K562 (cell line): ENCODE results near the gene AJM1. TPM values are rescaled to one million over a fixed set of nuclear protein-coding genes. Genes with fewer than 3 reads are reported as not detected.
A peak's percentile ranks its signal among the peaks of the same experiment; 100 is the strongest.

Experiments used
- ATAC-seq: fragments of 200-7000 bp; cut with Tn5 transposase; 3 replicates; pipeline ENCODE4 v1.9.1; 2020; ENCODE audit warnings: moderate library complexity
- BruUV-seq: library from RNA; stranded (reverse); fragments of 400-500 nt; replicated peaks from 2 replicates; lab custom pipeline; 2021; lab: Mats Ljungman, UMichigan
- CTCF ChIA-PET: fragments of 300-600 bp; formaldehyde crosslinking; extraction: SDS; loops from one replicate; lab custom pipeline; 2021; ENCODE audit warnings: low intra/inter-chr PET ratio; lab: Yijun Ruan, JAX
- POLR2A ChIA-PET: fragments of 300-600, 350-650 bp; sonication (Branson Sonifier 250); formaldehyde crosslinking; extraction: SDS; loops from one replicate; lab custom pipeline; 2021; ENCODE audit warnings: antibody characterized with exemption, inconsistent platforms; lab: Yijun Ruan, JAX
- DNase-seq, 4 experiments: peaks; one replicate each; pipeline versions ENCODE4 v3.0.0 to v3.0.0-alpha.2; 2011 to 2018; ENCODE audit warnings: low spot score in 3 of 4, mixed read lengths in 3 of 4; ENCODE audit errors: extremely low read depth in 1 of 4
- FAIRE-seq: peaks from 2 replicates; lab custom pipeline; 2011; peaks lifted over from hg19 to GRCh38; lab: Jason Lieb, UNC
- H2AFZ ChIP-seq: 2 replicates; pipeline ENCODE4 v1.6.0; 2011; ENCODE audit warnings: low read depth, low read length, control low read depth, inconsistent platforms
- H3K27ac ChIP-seq: fragments of 200-600 bp; 3 replicates; pipeline ENCODE4 v1.8.0; 2011; ENCODE audit warnings: low read depth, mild to moderate bottlenecking, control low read depth, inconsistent platforms, low read length, moderate library complexity, mixed read lengths; ENCODE audit errors: extremely low read depth
- H3K27me3 ChIP-seq, 2 experiments: fragments of 300-600 bp in 1 of 2; 2 replicates in 1 of 2; 3 replicates in 1 of 2; pipeline versions ENCODE4 v1.6.0 to v1.8.0; 2011; ENCODE audit warnings: inconsistent platforms in 2 of 2, low read length in 2 of 2, mild to moderate bottlenecking in 1 of 2, mixed read lengths in 1 of 2, moderate library complexity in 1 of 2; ENCODE audit not compliant: control insufficient read depth in 2 of 2, insufficient read depth in 2 of 2
- H3K36me3 ChIP-seq: fragments of 300-600 bp; 3 replicates; pipeline ENCODE4 v1.8.0; 2011; ENCODE audit warnings: mild to moderate bottlenecking, low read length, inconsistent platforms; ENCODE audit not compliant: control insufficient read depth, insufficient read depth
- H3K4me1 ChIP-seq, 2 experiments: fragments of 200-600 bp in 1 of 2; replicated peaks in 1 of 2; 2 replicates in 1 of 2; 3 replicates in 1 of 2; pipeline versions ENCODE4 v1.5.1 to v1.8.0; 2011; ENCODE audit warnings: inconsistent platforms in 2 of 2, low read length in 2 of 2, mild to moderate bottlenecking in 1 of 2, mixed read lengths in 1 of 2, moderate library complexity in 1 of 2; ENCODE audit not compliant: control insufficient read depth in 2 of 2, insufficient read depth in 2 of 2
- H3K4me2 ChIP-seq: 2 replicates; pipeline ENCODE4 v1.6.1; 2011; ENCODE audit warnings: low read length, control low read depth, inconsistent platforms, mixed read lengths; ENCODE audit not compliant: insufficient read depth
- H3K4me3 ChIP-seq: fragments of 200-600 bp; sonication (generic), shearing (Covaris generic); 2 replicates; pipeline ENCODE4 v1.5.1; 2016; ENCODE audit warnings: control low read depth, inconsistent platforms
- H3K79me2 ChIP-seq: fragments of 200-600 bp; 3 replicates; pipeline ENCODE4 v1.8.0; 2011; ENCODE audit warnings: low read length, inconsistent platforms; ENCODE audit not compliant: control insufficient read depth, insufficient read depth
- H3K9ac ChIP-seq, 2 experiments: 2 replicates each; pipeline versions ENCODE4 v1.6.0 to v1.6.1; 2011; ENCODE audit warnings: low read depth in 2 of 2, low read length in 2 of 2, control low read depth in 1 of 2, inconsistent platforms in 1 of 2, mild to moderate bottlenecking in 1 of 2, mixed read lengths in 1 of 2; ENCODE audit not compliant: insufficient read depth in 1 of 2
- H3K9me1 ChIP-seq: one replicate; pipeline ENCODE4 v1.6.0; 2011; ENCODE audit warnings: inconsistent platforms, mild to moderate bottlenecking, low read length, moderate library complexity; ENCODE audit not compliant: control insufficient read depth, insufficient read depth
- H3K9me3 ChIP-seq: replicated peaks from 2 replicates; pipeline ENCODE4 v1.5.1; 2011; ENCODE audit warnings: low read depth, low read length, inconsistent platforms; ENCODE audit not compliant: control insufficient read depth, insufficient read depth
- H4K20me1 ChIP-seq: replicated peaks from 2 replicates; pipeline ENCODE4 v1.6.1; 2011; ENCODE audit warnings: low read length, inconsistent platforms, mixed read lengths; ENCODE audit not compliant: control insufficient read depth, insufficient read depth
- HES1 ChIP-seq: fragments of 450-650 bp; IDR thresholded peaks from 2 replicates; pipeline ENCODE4 v1.6.1; 2016; ENCODE audit warnings: low read depth, mild to moderate bottlenecking, moderate library complexity
- HEY1 ChIP-seq: fragments of 250-450 bp; sonication (Bioruptor Pico); IDR thresholded peaks from 2 replicates; pipeline ENCODE4 v1.5.0; 2020; ENCODE audit warnings: mild to moderate bottlenecking, moderate library complexity, borderline replicate concordance
- JUNB ChIP-seq: fragments of 450-650 bp; formaldehyde crosslinking; conservative IDR thresholded peaks from 2 replicates; pipeline ENCODE4 v1.4.0; 2020; ENCODE audit warnings: mild to moderate bottlenecking
- KDM4B ChIP-seq, 2 experiments: fragments of 450-650 bp in 1 of 2; sonication (generic) in 1 of 2; IDR thresholded peaks; 2 replicates each; pipeline ENCODE4 v1.6.1; 2016 to 2017; ENCODE audit warnings: borderline replicate concordance in 2 of 2, antibody characterized with exemption in 1 of 2, low read depth in 1 of 2, mild to moderate bottlenecking in 1 of 2
- LCOR ChIP-seq: sonication (generic); formaldehyde crosslinking; IDR thresholded peaks from 2 replicates; pipeline ENCODE4 v1.8.0; 2022; ENCODE audit warnings: mild to moderate bottlenecking, missing genetic modification reagents
- MAZ ChIP-seq, 2 experiments: fragments of 450-650 bp in 1 of 2; sonication (generic) in 1 of 2; formaldehyde crosslinking; IDR thresholded peaks in 1 of 2; conservative IDR thresholded peaks in 1 of 2; 2 replicates each; pipeline versions ENCODE4 v1.4.0 to v1.5.0; 2020; ENCODE audit warnings: mild to moderate bottlenecking in 1 of 2, missing genetic modification reagents in 1 of 2
- MLX ChIP-seq, 2 experiments: fragments of 450-650 bp in 1 of 2; sonication (generic) in 1 of 2; formaldehyde crosslinking; conservative IDR thresholded peaks; 2 replicates each; pipeline versions ENCODE4 v1.4.0 to v1.8.1; 2020 to 2022; ENCODE audit warnings: mild to moderate bottlenecking in 1 of 2, missing genetic modification reagents in 1 of 2
- RAD21 ChIP-seq, 2 experiments: fragments of 250-450 bp in 1 of 2; fragments of 450-650 bp in 1 of 2; sonication (Bioruptor Pico) in 1 of 2; formaldehyde crosslinking in 1 of 2; IDR thresholded peaks in 1 of 2; conservative IDR thresholded peaks in 1 of 2; 2 replicates each; pipeline versions ENCODE4 v1.4.0 to v1.8.0; 2020 to 2022; ENCODE audit warnings: mild to moderate bottlenecking in 2 of 2, moderate library complexity in 1 of 2
- THAP7 ChIP-seq: fragments of 250-450 bp; sonication (Bioruptor Pico); IDR thresholded peaks from 2 replicates; pipeline ENCODE4 v1.5.0; 2021
- TSC22D4 ChIP-seq: fragments of 450-650 bp; IDR thresholded peaks from 2 replicates; pipeline ENCODE4 v1.6.1; 2016; ENCODE audit warnings: missing genetic modification characterization, missing biosample characterization, control low read depth
- ZC3H11A ChIP-seq: IDR thresholded peaks from 2 replicates; pipeline ENCODE4 v1.6.1; 2012; ENCODE audit warnings: low read depth, low read length, improper control_type of control experiment
- ZNF436 ChIP-seq: fragments of 250-450, 450-650 bp; sonication (Bioruptor Pico); formaldehyde crosslinking; IDR thresholded peaks from 2 replicates; pipeline ENCODE4 v1.7.0; 2020; ENCODE audit warnings: mild to moderate bottlenecking
- ZNF507 ChIP-seq: conservative IDR thresholded peaks from 2 replicates; pipeline ENCODE4 v1.6.1; 2017; ENCODE audit warnings: missing genetic modification characterization, missing compliant biosample characterization
- ZNF695 ChIP-seq: fragments of 450-650 bp; formaldehyde crosslinking; IDR thresholded peaks from 2 replicates; pipeline ENCODE4 v1.4.0; 2020; ENCODE audit warnings: mild to moderate bottlenecking, moderate library complexity
- ZNF76 ChIP-seq: fragments of 250-450 bp; sonication (Bioruptor Pico); IDR thresholded peaks from 2 replicates; pipeline ENCODE4 v1.4.0; 2020; ENCODE audit warnings: mild to moderate bottlenecking, moderate library complexity, borderline replicate concordance
- WGBS: fragments of 100-300 bp; shearing (Covaris generic); methylation state at CpG from one replicate; pipeline ENCODE4 v1.1.6; 2016; ENCODE audit warnings: low coverage, mixed read lengths; ENCODE audit not compliant: insufficient coverage; ENCODE audit errors: missing lambda C conversion rate; 5-methylcytosine and 5-hydroxymethylcytosine counted together
- in situ Hi-C: fragments of 300-500 bp; cut with MboI; formaldehyde crosslinking; loops from 4 replicates; pipeline ENCODE4 v1.15.0; 2018; ENCODE audit warnings: inconsistent platforms, mixed read lengths
- intact Hi-C: fragments of 100-400 bp; cut with micrococcal nuclease; formaldehyde crosslinking; loops from 2 replicates; pipeline ENCODE4 v1.14.2; 2022
- polyA plus RNA-seq, 8 experiments: library from polyadenylated mRNA; depleted of rRNA in 4 of 8; stranded (reverse) in 5 of 8; unstranded in 3 of 8; fragments of >200 nt; fragmentation: Nextera tagmentation in 2 of 8; fragmentation: Illumina TruSeq in 1 of 8; extraction: Ambion mirVana in 2 of 8; extraction: Trizol in 1 of 8; gene quantifications; 2 replicates each; pipeline versions ENCODE4 v1.2.1 to v1.2.3, GENCODE V29; 2011 to 2014; ENCODE audit warnings: inconsistent platforms in 1 of 8, missing spikeins in 1 of 8
- total RNA-seq, 7 experiments: library from RNA; depleted of rRNA in 6 of 7; stranded (reverse); fragments of >200 nt in 6 of 7; fragmentation: Illumina TruSeq in 2 of 7; extraction: Trizol in 2 of 7; gene quantifications; 2 replicates each; pipeline versions ENCODE4 v1.2.1 to v1.2.3, GENCODE V29; 2011 to 2021; ENCODE audit warnings: low replicate concordance in 1 of 7
- TF ChIP-seq, protein P1 (sequence below): fragments of 150-350 bp; IDR thresholded peaks from 2 replicates; pipeline ENCODE4 v1.6.1; 2014; ENCODE audit warnings: low read depth, mild to moderate bottlenecking, low read length, borderline replicate concordance

Gene AJM1
- total and polyA plus RNA-seq, 9 of the 15 experiments (the other 6 are each of a cell fraction or from before 2014, with no cell fraction given): 0.01 to 3.7 (median 0.65) TPM; not detected in 1

DNA sequence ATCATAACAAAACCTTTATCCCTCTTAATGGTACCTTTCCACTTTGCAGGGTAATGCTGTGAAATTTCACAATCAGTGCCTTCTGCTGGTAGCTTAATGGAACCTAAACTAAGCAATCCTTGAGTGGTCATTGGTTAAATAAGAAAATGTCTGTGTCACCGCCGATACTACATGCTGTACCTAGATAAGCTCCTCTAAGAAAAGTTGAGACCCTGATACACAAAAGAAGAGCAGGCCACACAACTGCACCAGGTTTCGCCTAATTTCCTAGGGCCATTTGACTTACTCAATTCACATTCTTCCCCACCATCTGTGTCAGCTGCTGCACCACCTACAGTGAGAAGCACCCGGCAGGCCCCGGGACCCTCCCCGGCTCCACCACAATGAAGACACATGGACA lies 32.9 kb downstream of the AJM1 start (continued):
- TF ChIP-seq MLX (CRISPR knock-in tag; conservative IDR thresholded peaks at IDR 0.05): no peak
- TF ChIP-seq ZNF695: no peak
- TF ChIP-seq MAZ (CRISPR knock-in tag; conservative IDR thresholded peaks at IDR 0.05 in 1 of 2, IDR thresholded peaks at IDR 0.05 in 1 of 2): no peak
- no peak for TF ChIP-seq JUNB (CRISPR knock-in tag)
- TF ChIP-seq RAD21 (CRISPR knock-in tag; conservative IDR thresholded peaks at IDR 0.05 in 1 of 2, IDR thresholded peaks at IDR 0.05 in 1 of 2): no peak
- TF ChIP-seq ZNF436 (CRISPR knock-in tag): no peak
- no peak for TF ChIP-seq KDM4B (IDR thresholded peaks at IDR 0.05; ENCODE audit: borderline replicate concordance in 2 of 2, low read depth in 1 of 2)
- TF ChIP-seq HEY1 (CRISPR knock-in tag): no peak

- no peaks in the 10 kb centered on the region for H3K9me3 ChIP-seq
- intact Hi-C loops: no loop called here
- TF ChIP-seq ZNF507 (tag) (no peak), THAP7 (no peak), TSC22D4 (tag) (no peak), ZNF76 (CRISPR knock-in tag) (no peak), HES1 (no peak), LCOR (CRISPR knock-in tag) (no peak), ZC3H11A (no peak)
- TF ChIP-seq, protein P1, sequence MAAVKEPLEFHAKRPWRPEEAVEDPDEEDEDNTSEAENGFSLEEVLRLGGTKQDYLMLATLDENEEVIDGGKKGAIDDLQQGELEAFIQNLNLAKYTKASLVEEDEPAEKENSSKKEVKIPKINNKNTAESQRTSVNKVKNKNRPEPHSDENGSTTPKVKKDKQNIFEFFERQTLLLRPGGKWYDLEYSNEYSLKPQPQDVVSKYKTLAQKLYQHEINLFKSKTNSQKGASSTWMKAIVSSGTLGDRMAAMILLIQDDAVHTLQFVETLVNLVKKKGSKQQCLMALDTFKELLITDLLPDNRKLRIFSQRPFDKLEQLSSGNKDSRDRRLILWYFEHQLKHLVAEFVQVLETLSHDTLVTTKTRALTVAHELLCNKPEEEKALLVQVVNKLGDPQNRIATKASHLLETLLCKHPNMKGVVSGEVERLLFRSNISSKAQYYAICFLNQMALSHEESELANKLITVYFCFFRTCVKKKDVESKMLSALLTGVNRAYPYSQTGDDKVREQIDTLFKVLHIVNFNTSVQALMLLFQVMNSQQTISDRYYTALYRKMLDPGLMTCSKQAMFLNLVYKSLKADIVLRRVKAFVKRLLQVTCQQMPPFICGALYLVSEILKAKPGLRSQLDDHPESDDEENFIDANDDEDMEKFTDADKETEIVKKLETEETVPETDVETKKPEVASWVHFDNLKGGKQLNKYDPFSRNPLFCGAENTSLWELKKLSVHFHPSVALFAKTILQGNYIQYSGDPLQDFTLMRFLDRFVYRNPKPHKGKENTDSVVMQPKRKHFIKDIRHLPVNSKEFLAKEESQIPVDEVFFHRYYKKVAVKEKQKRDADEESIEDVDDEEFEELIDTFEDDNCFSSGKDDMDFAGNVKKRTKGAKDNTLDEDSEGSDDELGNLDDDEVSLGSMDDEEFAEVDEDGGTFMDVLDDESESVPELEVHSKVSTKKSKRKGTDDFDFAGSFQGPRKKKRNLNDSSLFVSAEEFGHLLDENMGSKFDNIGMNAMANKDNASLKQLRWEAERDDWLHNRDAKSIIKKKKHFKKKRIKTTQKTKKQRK: no peak
Observed at GRCh38 chr9:136876476-136876875, 34.2 kb downstream of the AJM1 start.

More at GRCh38 chr9:136876476-136876875, 34.2 kb downstream of the AJM1 start:
- DNase-seq: no peak
- Histone ChIP-seq H4K20me1 (no peaks in the 10 kb centered on the region), H3K79me2 (no peaks in the 10 kb centered on the region), H3K9me1 (no peaks in the 10 kb centered on the region), H2AFZ (no peak overlapping the region), H3K4me1 (peaks cover 7 to 21% of the 10 kb centered on the region in 2 experiments), H3K36me3 (no peaks in the 10 kb centered on the region), H3K27me3 (no peaks in the 10 kb centered on the region), H3K9ac (peak overlapping the region in 1 of 2 experiments; percentile 75; a peak in 1 of 4 replicates), H3K4me3 (no peak overlapping the region), H3K27ac (no peak overlapping the region), H3K4me2 (no peak overlapping the region)
- BruUV-seq: no TSS peak
- CTCF ChIA-PET: no interaction called here
- in situ Hi-C loops: no loop called here
- no peak for FAIRE-seq
- 65% methylated on average over 5 of the region's 5 CpGs for WGBS
- ATAC-seq: no peak
- POLR2A ChIA-PET: interaction anchor here (1.6 kb wide), 2 partner anchors 10 to 11 kb away, joined by 9 to 11 read pairs; partner anchors contain the start of genes EDF1 and TRAF2
